Adrenal gland (tissue), 5 donors: ENCODE measurements around the gene TAF3.

Experiments
- CTCF ChIP-seq, 6 experiments: fragments of 450-650 bp in 4 of 6; fragments of 200-600 bp in 2 of 6; sonication (generic) in 1 of 6; IDR thresholded peaks; 1 replicate in 5 of 6; 2 replicates in 1 of 6; pipeline versions ENCODE4 v1.5.1 to v1.8.0; 2016 to 2021; ENCODE audit warnings: antibody characterized with exemption in 6 of 6, mild to moderate bottlenecking in 2 of 6, moderate library complexity in 1 of 6
- POLR2A ChIP-seq, 2 donors: fragments of 450-650 bp; IDR thresholded peaks; one replicate each; pipeline ENCODE4 v1.6.1; 2017; ENCODE audit warnings: antibody characterized with exemption in 2 of 2, mild to moderate bottlenecking in 2 of 2, moderate library complexity in 1 of 2
- donor health status: DM: no; HTN: no; CAD: no.

- TF ChIP-seq CTCF (IDR thresholded peaks at IDR 0.05) (no peak), POLR2A (IDR thresholded peaks at IDR 0.05) (no peak)
Observed at GRCh38 chr10:8056378-8056777, 238.1 kb downstream of the TAF3 start.
